NCI-H1105 (cell line): ENCODE measurements around the gene PMEPA1.

Experiments used
- DNase-seq: peaks from one replicate; lab custom pipeline; 2025; lab: John Stamatoyannopoulos, UW

PMEPA1 gene

GRCh38 chr20:57676589-57677583 is 32.9 kb downstream of the PMEPA1 start:
- no peak for DNase-seq

GRCh38 chr20:57675773-57676172 is 34.0 kb downstream of the PMEPA1 start:
- DNase-seq = no peak

- DNase-seq = no peak
Observed at GRCh38 chr20:57672953-57673575, 36.8 kb downstream of the PMEPA1 start.

- peak; percentile 86 for DNase-seq
Observed at GRCh38 chr20:57672164-57672563, 37.7 kb downstream of the PMEPA1 start.

GRCh38 chr20:57671662-57672061 is 38.2 kb downstream of the PMEPA1 start:
- DNase-seq = no peak

GRCh38 chr20:57671072-57671391 is 38.8 kb downstream of the PMEPA1 start:
- no peak for DNase-seq

GRCh38 chr20:57670288-57671071 is 39.3 kb downstream of the PMEPA1 start:
- no peak for DNase-seq

- DNase-seq = no peak
Observed at GRCh38 chr20:57669632-57670031, 40.2 kb downstream of the PMEPA1 start.

GRCh38 chr20:57667924-57668782 is 41.7 kb downstream of the PMEPA1 start:
- no peak for DNase-seq

- no peak for DNase-seq
Observed at GRCh38 chr20:57667388-57667787, 42.4 kb downstream of the PMEPA1 start.

- no peak for DNase-seq
Observed at GRCh38 chr20:57666834-57667157, 43.0 kb downstream of the PMEPA1 start.

- no peak for DNase-seq
Observed at GRCh38 chr20:57666106-57666833, 43.5 kb downstream of the PMEPA1 start.

GRCh38 chr20:57665589-57665971 is 44.2 kb downstream of the PMEPA1 start:
- no peak for DNase-seq

- DNase-seq = no peak
Observed at GRCh38 chr20:57664924-57665588, 44.8 kb downstream of the PMEPA1 start.

GRCh38 chr20:57664476-57664875 is 45.3 kb downstream of the PMEPA1 start:
- no peak for DNase-seq

GRCh38 chr20:57663681-57664451 is 45.9 kb downstream of the PMEPA1 start:
- DNase-seq = no peak

- DNase-seq = no peak
Observed at GRCh38 chr20:57663241-57663640, 46.6 kb downstream of the PMEPA1 start.

GRCh38 chr20:57662456-57663240 is 47.2 kb downstream of the PMEPA1 start:
- DNase-seq = no peak
